ENCODE data around the gene MOV10.

The MOV10 gene

GRCh38 chr1:112675728-112676381 lies 1.4 kb downstream of the MOV10 start:
- no peak for DNase-seq

GRCh38 chr1:112676543-112676942 lies 2.1 kb downstream of the MOV10 start:
- no peak for DNase-seq

- no peak for DNase-seq
Observed at GRCh38 chr1:112677501-112677900, 3.0 kb downstream of the MOV10 start.

- DNase-seq = no peak
Observed at GRCh38 chr1:112678605-112679004, 4.1 kb downstream of the MOV10 start.

- DNase-seq = no peak
Observed at GRCh38 chr1:112685913-112686312, 11.5 kb downstream of the MOV10 start.

GRCh38 chr1:112686417-112686816 lies 12.0 kb downstream of the MOV10 start:
- no peak for DNase-seq

GRCh38 chr1:112686835-112687234 lies 12.4 kb downstream of the MOV10 start:
- no peak for DNase-seq

GRCh38 chr1:112687361-112687760 lies 12.9 kb downstream of the MOV10 start:
- DNase-seq = no peak

- no peak for DNase-seq
Observed at GRCh38 chr1:112687785-112688496, 13.5 kb downstream of the MOV10 start.

- no peak for DNase-seq
Observed at GRCh38 chr1:112688781-112689193, 14.3 kb downstream of the MOV10 start.

- no peak for DNase-seq
Observed at GRCh38 chr1:112689196-112689841, 14.9 kb downstream of the MOV10 start.

GRCh38 chr1:112689842-112690237 lies 15.4 kb downstream of the MOV10 start:
- no peak for DNase-seq

GRCh38 chr1:112692681-112693080 lies 18.2 kb downstream of the MOV10 start:
- DNase-seq = no peak

- no peak for DNase-seq
Observed at GRCh38 chr1:112693821-112694220, 19.4 kb downstream of the MOV10 start.

- DNase-seq = no peak
Observed at GRCh38 chr1:112694363-112694929, 20.0 kb downstream of the MOV10 start.

- DNase-seq = no peak
Observed at GRCh38 chr1:112695276-112695675, 20.8 kb downstream of the MOV10 start.

- DNase-seq = no peak
Observed at GRCh38 chr1:112696578-112697314, 22.3 kb downstream of the MOV10 start.

- no peak for DNase-seq
Observed at GRCh38 chr1:112697781-112698201, 23.3 kb downstream of the MOV10 start.

- no peak for DNase-seq
Observed at GRCh38 chr1:112698366-112699310, 24.2 kb downstream of the MOV10 start.

- no peak for DNase-seq
Observed at GRCh38 chr1:112699425-112700144, 25.1 kb downstream of the MOV10 start.

Measured in EL (cell line).